ENCODE measurements around the gene KCNIP1. TPM values are rescaled to one million over a fixed set of nuclear protein-coding genes. Genes with fewer than 3 reads are reported as not detected.

The KCNIP1 gene
- total RNA-seq, 2 experiments from 2014 or later: not detected

DNA sequence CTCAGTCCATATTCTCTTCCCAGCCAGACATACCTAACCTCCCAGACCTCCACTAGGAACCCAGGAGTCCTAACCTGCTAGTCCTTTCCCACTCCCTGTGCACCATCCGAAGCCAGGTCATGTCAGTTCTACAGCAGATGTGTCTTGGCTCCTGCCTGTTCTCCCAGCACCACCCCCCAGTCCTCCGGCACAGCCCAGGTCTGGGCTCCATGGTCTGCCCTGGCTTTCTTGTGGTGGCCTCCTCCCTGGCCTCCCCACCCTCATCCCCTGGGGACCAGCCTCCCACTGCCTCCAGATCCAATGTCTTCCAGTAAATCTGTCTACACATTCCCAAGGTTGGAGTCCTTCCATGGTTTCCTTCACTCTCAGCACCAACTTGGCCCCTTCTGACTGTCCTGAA is 20.0 kb downstream of the KCNIP1 start:
- POLR2A ChIA-PET: no interaction called here
- CTCF ChIA-PET: no interaction called here
- no peaks in the 10 kb centered on the region for H3K36me3 Mint-ChIP-seq (ENCODE audit: low read depth)

DNA sequence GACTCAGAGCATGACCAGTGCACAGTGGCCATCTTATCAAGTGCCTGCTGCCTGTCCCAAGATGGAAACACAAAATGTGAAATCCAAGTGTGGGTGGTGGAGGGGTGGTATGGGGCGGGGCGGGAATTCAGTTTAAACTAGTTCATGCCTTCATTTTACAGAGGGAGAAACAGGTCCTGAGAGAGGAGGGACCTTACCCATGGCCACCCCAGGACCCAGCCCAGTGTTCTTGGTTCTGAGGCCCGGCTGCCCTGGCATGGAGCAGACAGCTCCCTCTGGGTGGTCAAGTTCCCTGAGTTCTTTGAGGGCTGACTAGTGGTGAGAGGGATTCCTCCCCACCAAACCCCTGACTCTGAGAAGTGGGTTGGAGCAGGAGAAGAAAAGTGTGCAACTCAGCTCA is 20.8 kb downstream of the KCNIP1 start:
- peaks cover 7% of the 10 kb centered on the region for H3K27me3 Mint-ChIP-seq
- no peak overlapping the region for H3K4me3 Mint-ChIP-seq
- H3K27ac Mint-ChIP-seq: no peak overlapping the region
- DNase-seq: no peak
- CTCF ChIA-PET: no interaction called here
- H3K4me1 Mint-ChIP-seq: no peaks in the 10 kb centered on the region
- POLR2A ChIA-PET: no interaction called here
- no peaks in the 10 kb centered on the region for H3K9me3 Mint-ChIP-seq
- no peaks in the 10 kb centered on the region for H3K36me3 Mint-ChIP-seq (ENCODE audit: low read depth)

More for the DNA sequence above, 20.0 kb downstream of the KCNIP1 start:
- no peak for DNase-seq
- Mint-ChIP-seq H3K4me1 (no peaks in the 10 kb centered on the region), H3K27ac (no peak overlapping the region), H3K4me3 (no peak overlapping the region), H3K27me3 (peaks cover 10% of the 10 kb centered on the region), H3K9me3 (no peaks in the 10 kb centered on the region)

DNA sequence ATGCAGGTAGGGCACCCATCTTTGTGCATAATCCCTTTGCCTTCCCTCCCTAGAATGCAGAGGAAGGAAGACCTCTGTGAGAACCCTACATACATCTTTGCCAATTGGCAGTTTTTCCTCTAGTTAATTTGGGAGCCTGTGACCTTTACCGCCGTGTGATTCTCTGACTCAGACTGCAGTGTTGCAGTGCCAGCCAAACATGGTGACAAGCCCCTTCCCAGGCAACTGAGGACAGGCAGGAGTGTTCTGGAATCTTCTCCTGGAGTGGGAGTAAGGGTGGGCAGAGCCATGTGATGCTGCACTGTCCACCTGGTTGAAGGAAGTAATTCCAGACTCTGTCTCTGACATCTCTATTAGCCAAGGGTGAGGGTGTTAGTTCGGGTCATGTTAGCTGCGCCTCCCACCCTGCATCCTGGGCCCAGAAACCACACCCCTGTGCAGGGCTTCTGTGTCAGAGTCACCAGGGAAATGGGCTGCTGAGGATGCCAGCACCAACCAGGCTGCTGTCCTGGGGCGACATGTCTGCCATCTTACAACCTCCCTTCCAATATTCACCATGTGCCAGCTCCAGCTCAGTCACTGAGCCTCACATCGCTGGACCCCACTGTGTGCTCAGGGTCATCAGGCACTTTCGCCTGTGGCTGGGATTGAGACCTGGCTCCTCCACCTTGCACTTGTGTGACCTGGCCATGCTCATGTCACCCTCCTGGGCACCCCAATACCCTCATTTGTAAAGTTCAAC is 21.8 kb downstream of the KCNIP1 start:
- H3K4me3 Mint-ChIP-seq: no peak overlapping the region
- no peaks in the 10 kb centered on the region for H3K9me3 Mint-ChIP-seq
- no peaks in the 10 kb centered on the region for H3K36me3 Mint-ChIP-seq (ENCODE audit: low read depth)
- H3K27ac Mint-ChIP-seq: no peak overlapping the region
- POLR2A ChIA-PET: no interaction called here
- DNase-seq: no peak
- H3K27me3 Mint-ChIP-seq: peaks cover 4% of the 10 kb centered on the region
- no peaks in the 10 kb centered on the region for H3K4me1 Mint-ChIP-seq
- CTCF ChIA-PET: no interaction called here

DNA sequence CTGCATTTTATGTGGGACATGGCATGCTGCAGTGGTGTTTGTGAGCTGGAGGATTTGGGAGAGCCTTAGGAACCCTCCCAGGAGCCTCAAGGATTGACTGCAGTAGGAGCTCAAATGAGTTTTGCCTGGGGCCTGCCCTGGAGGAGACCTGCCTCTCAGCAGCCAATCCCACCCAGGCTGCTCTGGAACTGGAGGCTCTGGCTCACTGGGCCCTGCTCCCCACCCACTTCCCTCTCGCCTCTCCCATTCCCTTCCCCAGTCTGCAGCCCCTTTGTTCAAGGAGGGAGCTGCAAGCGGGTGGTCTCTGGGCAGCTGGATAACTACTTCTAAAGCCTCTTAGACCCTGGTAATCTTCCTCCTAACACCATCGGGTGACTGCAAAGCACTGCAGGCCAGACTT is 24.2 kb downstream of the KCNIP1 start:
- Mint-ChIP-seq H3K27ac (no peak overlapping the region), H3K4me1 (no peaks in the 10 kb centered on the region), H3K9me3 (no peaks in the 10 kb centered on the region), H3K4me3 (no peak overlapping the region), H3K27me3 (peaks cover 7% of the 10 kb centered on the region), H3K36me3 (ENCODE audit: low read depth) (no peaks in the 10 kb centered on the region)
- no peak for DNase-seq
- CTCF ChIA-PET: no interaction called here
- POLR2A ChIA-PET: no interaction called here

DNA sequence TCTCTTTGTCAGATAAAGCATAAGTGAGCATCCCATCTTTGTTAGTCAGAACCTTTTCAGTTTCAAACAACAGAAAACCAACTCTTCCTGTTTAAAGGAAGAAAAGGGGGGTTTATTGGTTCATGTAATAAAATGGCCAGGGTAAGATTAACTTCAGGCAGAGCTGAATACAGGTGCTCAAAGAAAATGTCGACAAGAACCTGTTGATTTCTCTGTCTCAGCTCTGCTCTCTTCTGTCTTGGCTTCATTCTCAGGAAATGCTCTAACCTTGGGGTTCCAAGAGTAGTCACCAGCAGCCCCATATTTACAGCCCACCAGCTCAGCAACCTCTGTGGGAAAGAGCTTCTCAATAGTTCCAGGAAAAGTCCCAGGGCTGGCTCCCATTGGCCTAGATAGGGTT is 25.2 kb downstream of the KCNIP1 start:
- Mint-ChIP-seq H3K4me3 (no peak overlapping the region), H3K36me3 (ENCODE audit: low read depth) (no peaks in the 10 kb centered on the region), H3K27ac (no peak overlapping the region), H3K4me1 (no peaks in the 10 kb centered on the region), H3K9me3 (no peaks in the 10 kb centered on the region), H3K27me3 (peaks cover 7% of the 10 kb centered on the region)
- ChIA-PET POLR2A (no interaction called here), CTCF (no interaction called here)
- DNase-seq: no peak

DNA sequence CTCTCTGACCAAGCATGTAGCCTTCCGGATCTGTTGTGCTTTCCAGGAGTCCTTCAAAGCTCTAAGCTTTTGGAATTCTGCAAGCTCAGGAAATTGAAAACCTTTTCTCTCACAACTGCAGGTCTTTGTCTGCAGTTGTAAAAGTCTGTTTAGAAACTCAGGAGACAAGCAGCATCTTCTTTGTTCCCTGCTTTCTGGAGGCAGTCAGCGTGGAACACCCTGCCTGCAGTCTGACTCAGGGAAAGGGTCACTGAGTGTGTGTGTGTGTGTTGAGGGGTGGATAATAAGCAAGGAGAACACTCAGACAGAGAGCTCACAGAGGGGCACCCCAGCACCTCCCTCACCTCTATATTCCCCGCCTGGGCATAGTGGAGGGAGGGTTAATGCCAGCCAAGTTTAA is 29.1 kb downstream of the KCNIP1 start:
- no peaks in the 10 kb centered on the region for H3K4me1 Mint-ChIP-seq
- no peak overlapping the region for H3K4me3 Mint-ChIP-seq
- H3K36me3 Mint-ChIP-seq (ENCODE audit: low read depth): no peaks in the 10 kb centered on the region
- no peaks in the 10 kb centered on the region for H3K9me3 Mint-ChIP-seq
- no peak overlapping the region for H3K27ac Mint-ChIP-seq
- no peak for DNase-seq
- peaks cover 20% of the 10 kb centered on the region for H3K27me3 Mint-ChIP-seq
- POLR2A ChIA-PET: no interaction called here
- CTCF ChIA-PET: no interaction called here

DNA sequence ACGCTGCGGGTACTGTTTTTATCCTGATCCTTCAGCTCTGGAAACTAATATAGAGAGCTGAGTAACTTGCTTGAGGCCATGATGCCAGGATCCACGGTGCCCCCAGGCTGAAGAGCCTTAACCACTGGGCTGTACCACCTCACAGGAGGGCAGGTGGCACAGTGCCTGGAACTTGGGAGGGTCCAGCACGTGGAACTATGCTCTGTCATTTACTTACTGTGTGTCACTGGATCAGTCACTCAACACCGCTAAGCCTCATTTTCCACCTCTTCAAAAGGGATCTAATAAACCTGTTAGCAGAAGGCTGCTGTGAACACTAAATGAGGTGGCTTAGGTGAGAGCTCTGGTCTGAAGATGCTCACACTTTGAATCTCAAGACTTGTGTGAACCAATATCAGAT is 29.6 kb downstream of the KCNIP1 start:
- Mint-ChIP-seq H3K4me3 (no peak overlapping the region), H3K27ac (no peak overlapping the region), H3K36me3 (ENCODE audit: low read depth) (no peaks in the 10 kb centered on the region), H3K4me1 (no peaks in the 10 kb centered on the region), H3K27me3 (peaks cover 20% of the 10 kb centered on the region), H3K9me3 (no peaks in the 10 kb centered on the region)
- no peak for DNase-seq
- POLR2A ChIA-PET: no interaction called here
- CTCF ChIA-PET: no interaction called here

DNA sequence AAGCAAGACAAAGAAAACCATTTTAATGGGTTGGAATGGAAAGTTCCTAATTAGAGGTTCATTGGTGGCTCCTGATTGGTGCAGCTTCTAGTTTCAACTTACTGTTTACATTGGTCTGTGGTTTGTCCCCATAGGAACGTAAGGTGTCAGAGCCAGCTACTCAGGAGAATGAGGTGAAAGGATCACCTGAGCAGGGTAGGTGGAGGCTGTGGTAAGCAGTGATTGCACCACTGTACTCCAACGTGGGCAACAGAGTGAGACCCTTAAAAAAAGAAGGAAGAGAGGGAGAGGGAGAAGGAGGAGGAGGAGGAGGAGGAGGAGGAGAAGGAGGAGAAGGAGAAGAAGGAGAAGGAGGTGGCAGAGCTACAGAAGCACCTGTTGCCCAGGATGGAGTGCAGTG is 30.4 kb downstream of the KCNIP1 start:
- H3K27ac Mint-ChIP-seq: no peak overlapping the region
- ChIA-PET CTCF (no interaction called here), POLR2A (interaction anchor here (0.6 kb wide), 1 partner anchor 1231 kb away, joined by 3 read pairs; no protein-coding TSS in a partner anchor)
- H3K9me3 Mint-ChIP-seq: no peaks in the 10 kb centered on the region
- H3K27me3 Mint-ChIP-seq: peaks cover 20% of the 10 kb centered on the region
- no peak overlapping the region for H3K4me3 Mint-ChIP-seq
- no peak for DNase-seq
- H3K36me3 Mint-ChIP-seq (ENCODE audit: low read depth): no peaks in the 10 kb centered on the region
- H3K4me1 Mint-ChIP-seq: no peaks in the 10 kb centered on the region

DNA sequence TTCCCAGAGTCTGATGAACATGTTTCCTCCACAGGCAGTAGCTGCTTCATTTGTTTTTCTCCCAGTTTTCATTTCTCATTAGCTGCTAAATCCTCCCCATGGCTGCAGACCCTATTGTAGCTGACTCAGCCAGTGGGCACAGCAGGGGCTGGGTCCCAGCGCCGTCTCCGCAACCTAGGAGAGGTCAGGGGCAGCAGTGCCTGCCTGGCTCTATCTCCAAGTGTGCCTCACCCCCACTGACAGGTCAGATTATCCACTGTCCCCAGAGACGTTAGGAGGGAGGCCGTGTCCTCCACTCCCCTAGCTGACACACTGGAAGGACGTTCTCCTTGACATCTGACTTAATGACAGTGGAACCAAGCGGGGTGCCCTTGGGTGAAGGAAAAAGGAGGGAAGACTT is 31.1 kb downstream of the KCNIP1 start:
- POLR2A ChIA-PET: no interaction called here
- Mint-ChIP-seq H3K27ac (no peak overlapping the region), H3K27me3 (peaks cover 20% of the 10 kb centered on the region), H3K36me3 (ENCODE audit: low read depth) (no peaks in the 10 kb centered on the region), H3K4me3 (no peak overlapping the region), H3K4me1 (no peaks in the 10 kb centered on the region), H3K9me3 (no peaks in the 10 kb centered on the region)
- CTCF ChIA-PET: no interaction called here
- no peak for DNase-seq

DNA sequence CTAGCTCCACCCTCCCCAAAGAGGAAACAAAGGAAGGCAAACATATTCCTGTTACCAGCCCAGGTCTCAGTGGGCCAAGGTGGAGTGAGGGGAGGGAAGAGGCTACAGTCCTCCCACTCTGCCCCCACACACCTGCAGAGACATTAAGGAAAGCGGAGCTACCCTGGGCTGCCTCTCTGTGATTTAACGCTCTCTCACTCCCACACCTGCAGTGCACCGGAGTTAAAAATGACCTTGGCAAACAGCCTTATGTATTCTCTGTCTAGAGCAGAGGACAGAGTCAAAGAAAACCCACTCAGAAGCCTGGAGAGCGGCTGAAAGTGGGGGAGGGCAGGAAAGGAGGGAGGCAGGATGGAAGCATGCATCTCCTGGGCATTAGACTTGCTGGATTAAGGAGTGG is 32.7 kb downstream of the KCNIP1 start:
- CTCF ChIA-PET: no interaction called here
- Mint-ChIP-seq H3K4me3 (no peak overlapping the region), H3K27me3 (peaks cover 20% of the 10 kb centered on the region), H3K9me3 (no peaks in the 10 kb centered on the region), H3K4me1 (no peaks in the 10 kb centered on the region), H3K27ac (no peak overlapping the region), H3K36me3 (ENCODE audit: low read depth) (no peaks in the 10 kb centered on the region)
- DNase-seq: no peak
- POLR2A ChIA-PET: no interaction called here

DNA sequence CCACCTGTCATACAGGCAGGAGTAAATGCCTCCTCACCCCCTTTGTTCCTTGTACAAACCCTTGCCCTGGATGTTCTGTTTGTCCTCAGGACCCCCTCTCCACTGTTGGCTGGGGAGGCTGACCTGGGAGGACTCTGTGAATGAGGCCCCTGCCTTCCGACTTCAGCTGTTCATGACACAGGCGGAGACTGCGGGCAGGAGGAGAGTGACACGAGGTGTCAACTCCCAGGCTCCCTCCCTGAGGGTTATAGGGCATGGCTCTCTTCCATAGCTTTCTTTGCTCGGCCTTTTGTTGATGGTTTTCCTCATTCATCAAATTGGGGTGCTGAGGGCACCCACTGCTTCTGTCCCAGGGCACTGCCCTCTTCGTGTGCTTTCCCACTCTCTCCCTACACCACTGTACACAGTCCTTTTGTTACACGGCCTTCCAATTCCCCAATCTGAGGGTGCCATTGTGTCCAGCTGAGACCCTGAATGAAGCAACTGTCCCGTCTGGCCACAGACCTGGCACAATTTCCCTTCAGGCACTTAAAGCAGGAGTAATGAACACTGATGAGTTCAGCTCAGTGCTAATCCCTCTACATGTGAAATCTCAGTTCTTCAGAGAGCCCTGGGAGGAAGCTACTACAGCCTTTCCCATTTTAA is 33.8 kb downstream of the KCNIP1 start:
- Mint-ChIP-seq H3K9me3 (no peaks in the 10 kb centered on the region), H3K36me3 (ENCODE audit: low read depth) (no peaks in the 10 kb centered on the region), H3K4me1 (no peaks in the 10 kb centered on the region), H3K27ac (no peak overlapping the region), H3K4me3 (no peak overlapping the region), H3K27me3 (peaks cover 17% of the 10 kb centered on the region)
- ChIA-PET POLR2A (no interaction called here), CTCF (interaction anchor here (0.6 kb wide), 1 partner anchor 104 kb away, joined by 3 read pairs; no protein-coding TSS in a partner anchor)
- DNase-seq: no peak

DNA sequence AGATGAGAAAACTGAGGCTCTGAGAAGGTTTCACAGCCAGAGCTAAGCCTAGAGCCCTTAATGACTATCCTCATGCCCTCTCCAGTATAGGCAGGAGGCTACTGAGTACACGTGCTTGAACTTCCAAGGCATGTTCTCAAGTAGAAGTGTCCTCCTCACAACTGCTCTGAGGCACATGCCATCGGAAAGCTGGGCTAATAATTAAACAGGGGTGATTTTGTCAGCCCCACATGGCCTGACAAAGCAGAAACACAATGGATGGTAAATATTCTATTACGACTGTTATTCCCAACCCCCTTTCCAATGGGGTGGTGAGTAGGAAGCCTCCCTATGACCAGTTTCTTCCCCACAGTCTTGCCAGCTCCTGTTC is 34.3 kb downstream of the KCNIP1 start:
- ChIA-PET CTCF (interaction anchor here (0.6 kb wide), 1 partner anchor 105 kb away, joined by 3 read pairs; no protein-coding TSS in a partner anchor), POLR2A (no interaction called here)
- Mint-ChIP-seq H3K9me3 (no peaks in the 10 kb centered on the region), H3K27ac (no peak overlapping the region), H3K4me3 (no peak overlapping the region), H3K27me3 (peaks cover 15% of the 10 kb centered on the region), H3K4me1 (no peaks in the 10 kb centered on the region), H3K36me3 (ENCODE audit: low read depth) (no peaks in the 10 kb centered on the region)
- DNase-seq: no peak

DNA sequence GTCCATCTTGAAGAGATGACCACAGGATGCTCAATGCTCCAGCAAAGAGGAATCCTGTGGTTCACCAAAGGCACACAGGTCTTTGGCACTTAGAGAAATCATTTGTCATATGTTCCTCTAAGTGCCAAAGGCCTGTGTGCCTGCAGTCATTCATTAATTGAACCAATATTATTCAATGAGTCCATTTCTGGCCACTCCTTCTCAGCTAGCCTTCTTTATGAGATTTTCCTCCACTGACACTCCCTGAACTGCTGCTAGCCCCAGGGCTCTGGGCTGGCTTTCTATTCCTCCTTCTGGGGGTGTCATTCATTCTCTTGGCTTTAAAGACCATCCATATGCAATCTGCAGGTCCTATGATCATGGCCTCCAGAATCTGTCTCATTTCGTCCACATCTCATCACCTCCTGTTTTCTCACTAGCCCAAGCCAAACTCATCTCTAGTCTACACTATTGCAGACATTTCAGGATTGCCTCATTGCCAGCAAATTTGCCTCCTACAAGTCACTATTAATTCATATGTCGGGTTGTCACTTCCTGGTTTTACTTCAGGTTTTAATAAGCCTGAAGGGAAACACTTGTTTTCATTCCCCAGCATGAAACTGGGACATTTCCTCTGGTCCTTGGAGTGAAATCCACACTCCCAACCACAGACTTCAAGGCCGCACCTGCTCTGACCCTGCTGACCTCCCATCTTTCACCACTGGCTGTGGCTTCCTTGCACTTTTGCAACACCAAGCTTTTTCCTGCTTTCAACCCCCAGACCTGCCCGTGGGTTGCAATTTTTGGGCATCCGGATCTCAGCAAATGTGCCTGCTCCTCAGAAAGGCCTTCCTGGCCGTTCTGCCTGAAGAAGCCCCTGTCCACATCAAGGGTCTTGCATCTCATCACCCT is 35.1 kb downstream of the KCNIP1 start:
- Mint-ChIP-seq H3K36me3 (ENCODE audit: low read depth) (no peaks in the 10 kb centered on the region), H3K4me1 (no peaks in the 10 kb centered on the region), H3K27ac (no peak overlapping the region), H3K9me3 (no peaks in the 10 kb centered on the region), H3K27me3 (peaks cover 20% of the 10 kb centered on the region), H3K4me3 (no peak overlapping the region)
- CTCF ChIA-PET: interaction anchor here (1.5 kb wide), 1 partner anchor 104 kb away, joined by 3 read pairs; no protein-coding TSS in a partner anchor
- DNase-seq: no peak
- POLR2A ChIA-PET: no interaction called here
